Measurements from ENCODE around the gene TJP3. TPM values are rescaled to one million over a fixed set of nuclear protein-coding genes. Genes with fewer than 3 reads are reported as not detected.

Gene TJP3
- total and polyA plus RNA-seq, 2 experiments from 2014 or later: 18.2 to 23.9 TPM

- Histone ChIP-seq H3K27ac (ENCODE audit: low read depth) (no peak overlapping the region), H3K36me3 (ENCODE audit: insufficient read depth) (no peaks in the 10 kb centered on the region), H3K9me2 (ENCODE audit: insufficient read depth) (no peaks in the 10 kb centered on the region), H3K4me3 (no peak overlapping the region), H3K27me3 (ENCODE audit: insufficient read depth) (no peaks in the 10 kb centered on the region), H4K20me1 (replicated peaks; ENCODE audit: insufficient read depth) (peaks cover 6% of the 10 kb centered on the region; the same call in 1 of the 2 replicates), H3K79me2 (replicated peaks; ENCODE audit: insufficient read depth) (peaks cover 37% of the 10 kb centered on the region), H3K4me1 (ENCODE audit: insufficient read depth) (peaks cover 20% of the 10 kb centered on the region), H3F3A (replicated peaks; ENCODE audit: low read depth) (0 out of 2 replicates have a peak, but pooled peaks cover 3% of the 10 kb centered on the region), H2AFZ (no peak overlapping the region), H3K4me2 (no peak overlapping the region)
- ATAC-seq: no peak
- no peak for TF ChIP-seq ZNF331 (CRISPR knock-in tag; IDR thresholded peaks at IDR 0.05; ENCODE audit: low read depth)
- TF ChIP-seq EZH2phosphoT487 (IDR thresholded peaks at IDR 0.05; ENCODE audit: unreplicated experiment): no peak
- H3K9me3 Mint-ChIP-seq: no peaks in the 10 kb centered on the region
- peaks cover 11% of the 10 kb centered on the region for H3K27me3 Mint-ChIP-seq (ENCODE audit: insufficient read depth, low read depth, poor library complexity)
- H3K27ac Mint-ChIP-seq: no peak overlapping the region
- peaks cover 18% of the 10 kb centered on the region; the same call in 2 of the 3 replicates for H3K4me1 Mint-ChIP-seq
- no peak overlapping the region for H3K4me3 Mint-ChIP-seq
- no peak for DNase-seq (ENCODE audit: low spot score)
- H3K36me3 Mint-ChIP-seq (ENCODE audit: low read depth): peaks cover 13% of the 10 kb centered on the region
These were observed 30.0 kb upstream of the TJP3 start for GRCh38 chr19:3678188-3678587.

GRCh38 chr19:3679138-3679537 lies 29.0 kb upstream of the TJP3 start:
- no peak overlapping the region for H3K27ac ChIP-seq (ENCODE audit: low read depth)
- H3K27me3 Mint-ChIP-seq (ENCODE audit: insufficient read depth, low read depth, poor library complexity): peaks cover 14% of the 10 kb centered on the region
- H3K27me3 ChIP-seq (ENCODE audit: insufficient read depth): no peaks in the 10 kb centered on the region
- H3K4me1 ChIP-seq (ENCODE audit: insufficient read depth): peaks cover 22% of the 10 kb centered on the region
- H3K9me3 Mint-ChIP-seq: peaks cover 7% of the 10 kb centered on the region
- H3K4me3 ChIP-seq: no peak overlapping the region
- H3K36me3 ChIP-seq (ENCODE audit: insufficient read depth): no peaks in the 10 kb centered on the region
- no peak overlapping the region for H3K4me3 Mint-ChIP-seq
- no peak overlapping the region for H3K27ac Mint-ChIP-seq
- no peak overlapping the region for H2AFZ ChIP-seq
- H3F3A ChIP-seq (replicated peaks; ENCODE audit: low read depth): peaks cover 5% of the 10 kb centered on the region; the same call in 1 of the 2 replicates
- peaks cover 22% of the 10 kb centered on the region for H3K36me3 Mint-ChIP-seq (ENCODE audit: low read depth)
- H3K4me2 ChIP-seq: no peak overlapping the region
- DNase-seq (ENCODE audit: low spot score): no peak
- peaks cover 41% of the 10 kb centered on the region for H3K79me2 ChIP-seq (replicated peaks; ENCODE audit: insufficient read depth)
- ATAC-seq: no peak
- H3K4me1 Mint-ChIP-seq: peaks cover 24% of the 10 kb centered on the region
- H4K20me1 ChIP-seq (replicated peaks; ENCODE audit: insufficient read depth): peaks cover 3% of the 10 kb centered on the region; the same call in 1 of the 2 replicates
- H3K9me2 ChIP-seq (ENCODE audit: insufficient read depth): no peaks in the 10 kb centered on the region
- TF ChIP-seq CTCF (conservative IDR thresholded peaks at IDR 0.05; ENCODE audit: low read depth in 2 of 2) (no peak), CREB1 (CRISPR knock-in tag; IDR thresholded peaks at IDR 0.05; ENCODE audit: low read depth) (no peak), ZNF462 (CRISPR knock-in tag; IDR thresholded peaks at IDR 0.05) (no peak), NANOG (IDR thresholded peaks at IDR 0.05; ENCODE audit: borderline replicate concordance) (no peak), ETS1 (IDR thresholded peaks at IDR 0.05) (no peak), ZNF331 (CRISPR knock-in tag; IDR thresholded peaks at IDR 0.05; ENCODE audit: low read depth) (no peak), ZNF114 (CRISPR knock-in tag; IDR thresholded peaks at IDR 0.05) (no peak), STAT1 (IDR thresholded peaks at IDR 0.05; ENCODE audit: unreplicated experiment) (no peak), POLR2AphosphoS5 (IDR thresholded peaks at IDR 0.05; ENCODE audit: low read depth) (no peak), EZH2 (IDR thresholded peaks at IDR 0.05; ENCODE audit: low read depth, unreplicated experiment) (no peak)

Data from GM23338 (cell line).